Glutamatergic neuron (in vitro differentiated cells): ENCODE results near the gene GOLGA6L9. TPM values are rescaled to one million over a fixed set of nuclear protein-coding genes. Genes with fewer than 3 reads are reported as not detected.
"Not testable (repeated sequence)": the region's sequence is repeated elsewhere in the genome, so short reads cannot be mapped to it uniquely, and the experiment has no call there.

Source experiments
- DNase-seq: peaks from one replicate; pipeline ENCODE4 v3.0.0; 2022
- H3K27ac Mint-ChIP-seq: one replicate; pipeline ENCODE4 v1.8.0; 2020; ENCODE audit warnings: mild to moderate bottlenecking, mixed read lengths, inconsistent platforms; ENCODE audit not compliant: unreplicated experiment
- H3K27me3 Mint-ChIP-seq: one replicate; pipeline ENCODE4 v1.8.0; 2020; ENCODE audit warnings: mild to moderate bottlenecking, moderate library complexity, mixed read lengths, inconsistent platforms; ENCODE audit not compliant: unreplicated experiment
- H3K36me3 Mint-ChIP-seq: one replicate; pipeline ENCODE4 v1.8.0; 2020; ENCODE audit warnings: mild to moderate bottlenecking, mixed read lengths, inconsistent platforms; ENCODE audit not compliant: unreplicated experiment
- H3K4me1 Mint-ChIP-seq: one replicate; pipeline ENCODE4 v1.8.0; 2020; ENCODE audit warnings: mild to moderate bottlenecking, low read depth, mixed read lengths, inconsistent platforms; ENCODE audit not compliant: unreplicated experiment
- H3K4me3 Mint-ChIP-seq: one replicate; pipeline ENCODE4 v1.8.0; 2020; ENCODE audit warnings: mild to moderate bottlenecking, mixed read lengths, inconsistent platforms; ENCODE audit not compliant: unreplicated experiment
- H3K9me3 Mint-ChIP-seq: one replicate; pipeline ENCODE4 v1.8.0; 2020; ENCODE audit warnings: mild to moderate bottlenecking, moderate library complexity, mixed read lengths, inconsistent platforms; ENCODE audit not compliant: unreplicated experiment
- long read RNA-seq: library from polyadenylated mRNA; unstranded; transcript quantifications from one replicate; pipeline ENCODE4 v2.0.0, GENCODE V29; 2020; ENCODE audit not compliant: unreplicated experiment
- total RNA-seq: library from RNA; stranded (reverse); fragmentation: NEBNext Ultra II Directional; extraction: Animal tissue kit (Norgen Biotek cat#: 25700); gene quantifications from one replicate; pipeline ENCODE4 v1.2.1, GENCODE V29; 2021; ENCODE audit not compliant: unreplicated experiment
- TF ChIP-seq, protein P1 (sequence below): fragments of 200-600 bp; sonication (generic); IDR thresholded peaks from one replicate; pipeline ENCODE4 v1.5.0; 2021; ENCODE audit not compliant: partially characterized antibody, unreplicated experiment

The GOLGA6L9 gene, protein sequence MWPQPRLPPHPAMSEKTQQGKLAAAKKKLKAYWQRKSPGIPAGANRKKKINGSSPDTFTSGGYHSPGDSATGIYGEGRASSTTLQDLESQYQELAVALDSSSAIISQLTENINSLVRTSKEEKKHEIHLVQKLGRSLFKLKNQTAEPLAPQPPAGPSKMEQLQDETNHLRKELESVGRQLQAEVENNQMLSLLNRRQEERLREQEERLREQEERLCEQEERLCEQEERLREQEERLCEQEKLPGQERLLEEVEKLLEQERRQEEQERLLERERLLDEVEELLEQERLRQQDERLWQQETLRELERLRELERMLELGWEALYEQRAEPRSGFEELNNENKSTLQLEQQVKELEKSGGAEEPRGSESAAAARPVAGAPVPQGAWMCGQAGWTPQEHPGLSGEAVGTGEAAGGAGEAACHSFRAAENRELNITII
- 17.5 TPM for total RNA-seq
- long read RNA-seq, partial matches to known transcripts: 0 of 1 reads
- long read RNA-seq, other reads (novel, unspliced or antisense): 1 of 1 reads

DNA sequence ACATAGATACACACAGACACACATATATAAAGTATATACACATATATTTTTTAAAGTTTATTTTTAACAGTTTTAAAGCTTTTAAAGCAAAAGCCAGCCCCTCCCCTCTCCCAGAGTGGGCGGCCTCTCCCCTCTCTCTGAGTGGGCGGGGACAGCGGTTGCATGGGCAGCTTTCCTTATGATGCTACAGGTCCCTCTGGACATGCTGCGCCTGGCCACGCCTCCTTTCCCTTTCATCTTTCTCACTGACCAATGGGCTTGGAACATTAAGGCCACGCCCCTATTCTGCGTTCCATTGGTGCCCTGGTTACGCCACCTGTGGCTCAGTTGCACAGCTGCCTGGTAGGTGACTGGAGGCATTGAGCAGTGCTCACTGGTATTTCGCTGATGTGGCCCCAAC lies at the start of gene GOLGA6L9:
Gene GOLGA6L9, plus strand, starts transcription at position 124 of the 400 bp plus-strand sequence. Its CDS starts 264 bp downstream, at position 388.
- not testable (repeated sequence) for H3K9me3 Mint-ChIP-seq, DNase-seq, H3K27ac Mint-ChIP-seq, H3K36me3 Mint-ChIP-seq, H3K4me1 Mint-ChIP-seq, H3K27me3 Mint-ChIP-seq, H3K4me3 Mint-ChIP-seq

DNA sequence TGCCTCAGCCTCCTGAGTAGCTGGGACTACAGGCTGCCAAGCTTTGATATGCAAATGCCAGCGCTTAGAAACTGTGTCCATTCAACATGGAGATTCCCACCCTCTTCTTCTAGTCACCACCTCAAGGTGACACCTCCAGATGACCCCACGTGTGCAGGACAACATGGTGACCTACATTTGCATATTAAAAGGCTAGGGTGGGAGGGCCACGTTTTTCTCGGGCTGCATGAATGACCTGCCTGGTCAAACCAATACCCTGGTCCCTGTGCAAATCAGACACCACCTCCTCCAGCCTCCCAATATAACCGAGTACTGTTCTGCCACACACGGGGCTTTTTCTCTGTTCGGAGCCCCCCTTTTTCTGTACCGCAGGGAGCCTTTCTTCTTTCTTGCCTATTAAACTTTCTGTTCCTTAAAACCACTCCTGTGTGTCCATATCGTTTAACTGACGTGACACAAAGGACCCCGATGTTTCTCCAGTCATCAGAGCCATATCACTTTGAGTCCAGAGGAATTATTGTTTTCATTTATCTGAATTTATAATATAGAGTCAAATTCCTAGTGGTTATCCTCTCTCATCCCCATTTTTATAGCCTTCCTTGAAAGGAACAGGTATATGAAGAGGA lies 48.2 kb upstream of the GOLGA6L9 start:
- not testable (repeated sequence) for H3K36me3 Mint-ChIP-seq, H3K27ac Mint-ChIP-seq, H3K9me3 Mint-ChIP-seq, DNase-seq, H3K4me1 Mint-ChIP-seq, H3K27me3 Mint-ChIP-seq, H3K4me3 Mint-ChIP-seq

- not testable (repeated sequence) for H3K4me3 Mint-ChIP-seq, H3K27ac Mint-ChIP-seq, DNase-seq, H3K9me3 Mint-ChIP-seq, H3K36me3 Mint-ChIP-seq, H3K27me3 Mint-ChIP-seq, H3K4me1 Mint-ChIP-seq
Measured at GRCh38 chr15:82387209-82387608, 42.4 kb upstream of the GOLGA6L9 start.

GRCh38 chr15:82390152-82390551 lies 39.5 kb upstream of the GOLGA6L9 start:
- H3K4me1 Mint-ChIP-seq, H3K27ac Mint-ChIP-seq, H3K4me3 Mint-ChIP-seq: not testable (repeated sequence)

DNA sequence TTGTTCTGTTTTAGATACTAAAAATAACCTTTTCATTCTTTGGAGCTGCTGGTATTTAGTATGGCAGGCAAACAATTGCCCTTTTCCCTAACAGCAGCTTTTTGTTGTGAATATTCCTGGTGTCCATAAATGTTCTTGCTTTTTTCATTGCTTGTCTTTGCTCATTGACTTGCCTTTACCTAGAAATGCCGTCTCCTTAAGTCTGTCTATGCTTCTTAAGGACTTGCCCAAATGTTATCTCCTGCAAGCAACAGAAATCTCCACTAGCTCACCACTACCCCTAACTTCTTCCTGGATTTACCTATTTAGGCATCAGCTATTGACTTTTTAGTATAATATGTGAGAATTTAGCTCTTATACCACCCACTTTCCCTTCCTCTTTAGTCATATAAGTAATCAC lies 37.5 kb upstream of the GOLGA6L9 start:
- peak overlapping the region; percentile 8 for H3K4me3 Mint-ChIP-seq
- H3K9me3 Mint-ChIP-seq, H3K27ac Mint-ChIP-seq, H3K27me3 Mint-ChIP-seq, H3K36me3 Mint-ChIP-seq, DNase-seq, H3K4me1 Mint-ChIP-seq: not testable (repeated sequence)

More at GRCh38 chr15:82390152-82390551, 39.5 kb upstream of the GOLGA6L9 start:
- not testable (repeated sequence) for H3K9me3 Mint-ChIP-seq, H3K36me3 Mint-ChIP-seq, DNase-seq, H3K27me3 Mint-ChIP-seq

GRCh38 chr15:82393671-82394070 lies 35.9 kb upstream of the GOLGA6L9 start:
- Mint-ChIP-seq H3K27ac (no peak overlapping the region), H3K9me3 (peaks cover 5% of the 10 kb centered on the region), H3K4me3 (no peak overlapping the region), H3K36me3 (no peaks in the 10 kb centered on the region), H3K27me3 (no peaks in the 10 kb centered on the region), H3K4me1 (peaks cover 4% of the 10 kb centered on the region)
- no peak for DNase-seq
- TF ChIP-seq, protein P1, sequence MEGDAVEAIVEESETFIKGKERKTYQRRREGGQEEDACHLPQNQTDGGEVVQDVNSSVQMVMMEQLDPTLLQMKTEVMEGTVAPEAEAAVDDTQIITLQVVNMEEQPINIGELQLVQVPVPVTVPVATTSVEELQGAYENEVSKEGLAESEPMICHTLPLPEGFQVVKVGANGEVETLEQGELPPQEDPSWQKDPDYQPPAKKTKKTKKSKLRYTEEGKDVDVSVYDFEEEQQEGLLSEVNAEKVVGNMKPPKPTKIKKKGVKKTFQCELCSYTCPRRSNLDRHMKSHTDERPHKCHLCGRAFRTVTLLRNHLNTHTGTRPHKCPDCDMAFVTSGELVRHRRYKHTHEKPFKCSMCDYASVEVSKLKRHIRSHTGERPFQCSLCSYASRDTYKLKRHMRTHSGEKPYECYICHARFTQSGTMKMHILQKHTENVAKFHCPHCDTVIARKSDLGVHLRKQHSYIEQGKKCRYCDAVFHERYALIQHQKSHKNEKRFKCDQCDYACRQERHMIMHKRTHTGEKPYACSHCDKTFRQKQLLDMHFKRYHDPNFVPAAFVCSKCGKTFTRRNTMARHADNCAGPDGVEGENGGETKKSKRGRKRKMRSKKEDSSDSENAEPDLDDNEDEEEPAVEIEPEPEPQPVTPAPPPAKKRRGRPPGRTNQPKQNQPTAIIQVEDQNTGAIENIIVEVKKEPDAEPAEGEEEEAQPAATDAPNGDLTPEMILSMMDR: no peak

GRCh38 chr15:82395788-82396187 lies 33.8 kb upstream of the GOLGA6L9 start:
- not testable (repeated sequence) for H3K27ac Mint-ChIP-seq, H3K9me3 Mint-ChIP-seq, DNase-seq, H3K4me1 Mint-ChIP-seq, H3K27me3 Mint-ChIP-seq, H3K36me3 Mint-ChIP-seq, H3K4me3 Mint-ChIP-seq

DNA sequence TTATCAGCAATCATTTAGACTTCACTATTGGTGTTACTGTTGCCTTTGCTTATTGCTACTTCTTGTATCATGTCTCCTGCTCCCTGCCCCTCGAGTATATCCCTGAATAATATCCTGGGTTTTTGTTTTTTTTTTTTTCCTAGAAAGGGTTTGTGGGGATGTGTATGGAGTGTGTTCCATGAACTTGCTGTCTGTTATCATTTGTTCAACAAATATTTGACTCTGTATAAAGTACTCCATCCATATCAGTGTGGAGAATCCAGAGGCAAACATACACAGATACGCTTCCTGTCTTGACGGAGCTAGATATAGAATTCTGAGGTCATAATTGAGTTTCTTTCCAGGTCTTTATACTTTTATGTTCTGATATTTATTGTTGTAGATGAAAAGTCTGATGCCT lies 31.8 kb upstream of the GOLGA6L9 start:
- DNase-seq: no peak
- H3K27ac Mint-ChIP-seq: no peak overlapping the region
- TF ChIP-seq, protein P1: no peak
- no peaks in the 10 kb centered on the region for H3K36me3 Mint-ChIP-seq
- no peak overlapping the region for H3K4me3 Mint-ChIP-seq
- peaks cover 6% of the 10 kb centered on the region for H3K4me1 Mint-ChIP-seq
- peaks cover 4% of the 10 kb centered on the region for H3K9me3 Mint-ChIP-seq
- no peaks in the 10 kb centered on the region for H3K27me3 Mint-ChIP-seq
